ENCODE data around the gene SLCO4A1. TPM values are rescaled to one million over a fixed set of nuclear protein-coding genes. Genes with fewer than 3 reads are reported as not detected.

SLCO4A1 gene
- total RNA-seq, 1 donor from 2014 or later, result 1.4 TPM

DNA sequence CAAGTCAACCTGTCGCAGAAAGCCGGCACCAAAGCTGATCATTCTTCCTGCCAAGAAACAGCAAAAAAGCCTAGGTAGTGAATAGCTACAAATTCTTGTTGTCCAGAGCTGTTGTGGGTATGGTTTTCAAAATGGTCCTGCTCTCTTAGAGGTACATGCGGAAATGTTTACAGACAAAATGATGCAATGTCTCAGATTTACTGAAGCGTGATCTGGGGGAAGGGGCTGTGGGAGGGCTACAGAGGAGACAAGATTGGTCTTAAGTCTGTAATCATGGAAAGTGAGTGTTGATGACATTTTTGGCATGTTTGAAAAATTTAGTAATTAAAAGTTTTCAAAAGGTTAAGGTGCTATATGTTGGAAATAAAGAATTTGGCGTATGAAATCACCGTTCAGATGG lies 72.5 kb downstream of the SLCO4A1 start:
- Mint-ChIP-seq H3K9me3 (ENCODE audit: unreplicated experiment) (no peaks in the 10 kb centered on the region), H3K27ac (ENCODE audit: unreplicated experiment) (no peak overlapping the region), H3K4me1 (ENCODE audit: unreplicated experiment) (no peaks in the 10 kb centered on the region), H3K27me3 (ENCODE audit: unreplicated experiment) (peaks cover 15% of the 10 kb centered on the region), H3K36me3 (ENCODE audit: low read depth, unreplicated experiment) (peaks cover 3% of the 10 kb centered on the region), H3K4me3 (ENCODE audit: unreplicated experiment) (no peak overlapping the region)
- no peak for DNase-seq (ENCODE audit: low spot score)
- TF ChIP-seq, protein P1, sequence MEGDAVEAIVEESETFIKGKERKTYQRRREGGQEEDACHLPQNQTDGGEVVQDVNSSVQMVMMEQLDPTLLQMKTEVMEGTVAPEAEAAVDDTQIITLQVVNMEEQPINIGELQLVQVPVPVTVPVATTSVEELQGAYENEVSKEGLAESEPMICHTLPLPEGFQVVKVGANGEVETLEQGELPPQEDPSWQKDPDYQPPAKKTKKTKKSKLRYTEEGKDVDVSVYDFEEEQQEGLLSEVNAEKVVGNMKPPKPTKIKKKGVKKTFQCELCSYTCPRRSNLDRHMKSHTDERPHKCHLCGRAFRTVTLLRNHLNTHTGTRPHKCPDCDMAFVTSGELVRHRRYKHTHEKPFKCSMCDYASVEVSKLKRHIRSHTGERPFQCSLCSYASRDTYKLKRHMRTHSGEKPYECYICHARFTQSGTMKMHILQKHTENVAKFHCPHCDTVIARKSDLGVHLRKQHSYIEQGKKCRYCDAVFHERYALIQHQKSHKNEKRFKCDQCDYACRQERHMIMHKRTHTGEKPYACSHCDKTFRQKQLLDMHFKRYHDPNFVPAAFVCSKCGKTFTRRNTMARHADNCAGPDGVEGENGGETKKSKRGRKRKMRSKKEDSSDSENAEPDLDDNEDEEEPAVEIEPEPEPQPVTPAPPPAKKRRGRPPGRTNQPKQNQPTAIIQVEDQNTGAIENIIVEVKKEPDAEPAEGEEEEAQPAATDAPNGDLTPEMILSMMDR (IDR thresholded peaks at IDR 0.05; ENCODE audit: unreplicated experiment), result no peak

DNA sequence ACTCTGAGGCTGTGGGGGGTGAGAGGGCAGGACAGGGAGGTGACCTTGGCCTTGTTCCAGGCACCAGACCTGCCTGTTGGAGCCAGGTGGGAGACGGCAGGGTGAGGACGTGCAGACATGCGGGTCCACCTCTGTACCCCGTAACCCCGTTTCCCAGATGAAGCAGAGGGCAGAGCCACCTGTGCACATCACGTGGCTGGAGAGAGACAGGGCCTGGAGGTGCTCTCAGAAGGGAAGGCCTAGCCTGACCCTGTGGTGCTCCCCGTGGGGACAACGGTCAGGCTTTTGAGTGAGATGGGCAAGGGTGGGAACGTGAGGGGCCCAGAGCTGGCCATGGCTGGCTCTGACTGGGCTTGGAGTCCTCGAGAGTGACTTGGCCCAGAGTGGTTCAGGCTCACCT lies 72.9 kb downstream of the SLCO4A1 start:
- no peak for DNase-seq (ENCODE audit: low spot score)
- Mint-ChIP-seq H3K27me3 (ENCODE audit: unreplicated experiment) (peaks cover 12% of the 10 kb centered on the region), H3K9me3 (ENCODE audit: unreplicated experiment) (no peaks in the 10 kb centered on the region), H3K36me3 (ENCODE audit: low read depth, unreplicated experiment) (peaks cover 2% of the 10 kb centered on the region), H3K27ac (ENCODE audit: unreplicated experiment) (no peak overlapping the region), H3K4me3 (ENCODE audit: unreplicated experiment) (no peak overlapping the region), H3K4me1 (ENCODE audit: unreplicated experiment) (no peaks in the 10 kb centered on the region)
- TF ChIP-seq, protein P1 (IDR thresholded peaks at IDR 0.05; ENCODE audit: unreplicated experiment), result no peak

DNA sequence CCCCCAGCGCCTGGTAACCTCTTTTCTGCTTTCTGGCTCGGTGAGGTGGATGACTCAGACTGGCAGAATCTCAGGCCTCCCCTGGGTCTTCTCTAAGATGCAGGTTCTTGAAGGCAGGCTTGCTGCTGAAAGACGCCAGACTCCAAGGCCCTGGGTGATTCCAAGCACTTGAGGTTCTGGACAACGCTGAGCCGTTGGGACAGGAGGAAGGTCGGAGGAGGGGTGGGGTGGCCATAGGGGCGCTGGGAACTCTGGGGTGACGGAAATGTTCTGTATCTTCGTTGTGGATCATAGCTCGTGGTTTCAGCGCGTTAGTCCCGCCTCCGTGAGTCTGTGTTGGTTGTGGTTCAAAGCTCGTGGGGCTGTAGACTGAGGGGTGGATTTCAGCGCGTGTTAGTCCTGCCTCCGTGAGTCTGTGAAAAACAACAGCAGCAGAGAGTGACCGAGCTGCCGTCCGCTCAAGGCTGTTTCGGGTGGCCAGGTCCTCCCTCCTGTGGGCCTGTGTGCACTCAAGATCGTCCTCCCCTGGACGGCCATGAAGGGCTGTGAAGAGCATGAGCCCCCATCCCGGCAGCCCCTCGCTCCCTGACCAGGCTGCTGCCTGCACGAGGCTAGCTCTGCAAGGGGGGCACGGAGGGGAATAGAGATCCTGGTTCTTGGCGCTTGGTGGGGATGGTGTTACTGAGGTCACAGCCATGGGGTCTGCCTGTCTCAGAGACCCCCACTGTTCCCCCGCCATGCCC lies 74.1 kb downstream of the SLCO4A1 start:
- TF ChIP-seq, protein P1 (IDR thresholded peaks at IDR 0.05; ENCODE audit: unreplicated experiment), result no peak
- Mint-ChIP-seq H3K36me3 (ENCODE audit: low read depth, unreplicated experiment) (no peaks in the 10 kb centered on the region), H3K4me1 (ENCODE audit: unreplicated experiment) (no peaks in the 10 kb centered on the region)

DNA sequence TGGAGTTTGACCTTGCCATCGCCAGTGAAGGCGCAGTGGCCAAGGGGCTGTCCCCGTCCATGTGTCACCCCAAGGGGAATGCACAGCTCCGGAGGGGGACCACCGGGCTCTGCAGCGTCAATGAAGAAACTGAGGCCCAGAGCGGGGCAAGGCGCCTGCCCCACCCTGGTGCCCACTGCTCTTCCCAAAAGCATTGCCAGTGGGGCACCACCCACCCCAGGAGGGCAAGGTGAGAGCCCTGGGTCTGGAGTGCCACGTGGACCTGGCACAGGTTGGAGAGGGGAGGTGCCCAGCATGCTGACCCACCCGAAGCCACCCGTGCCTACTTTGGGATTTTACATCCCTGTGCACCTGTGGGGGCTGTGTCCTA lies 74.6 kb downstream of the SLCO4A1 start:
- Mint-ChIP-seq H3K4me3 (ENCODE audit: unreplicated experiment) (no peak overlapping the region), H3K27ac (ENCODE audit: unreplicated experiment) (no peak overlapping the region), H3K27me3 (ENCODE audit: unreplicated experiment) (peaks cover 8% of the 10 kb centered on the region), H3K9me3 (ENCODE audit: unreplicated experiment) (peaks cover 6% of the 10 kb centered on the region), H3K4me1 (ENCODE audit: unreplicated experiment) (no peaks in the 10 kb centered on the region), H3K36me3 (ENCODE audit: low read depth, unreplicated experiment) (no peaks in the 10 kb centered on the region)
- TF ChIP-seq, protein P1 (IDR thresholded peaks at IDR 0.05; ENCODE audit: unreplicated experiment), result no peak
- no peak for DNase-seq (ENCODE audit: low spot score)

More for the DNA sequence above, 74.1 kb downstream of the SLCO4A1 start:
- DNase-seq (ENCODE audit: low spot score), result no peak
- peaks cover 8% of the 10 kb centered on the region for H3K27me3 Mint-ChIP-seq (ENCODE audit: unreplicated experiment)
- H3K9me3 Mint-ChIP-seq (ENCODE audit: unreplicated experiment), result peaks cover 6% of the 10 kb centered on the region
- H3K4me3 Mint-ChIP-seq (ENCODE audit: unreplicated experiment), result no peak overlapping the region
- H3K27ac Mint-ChIP-seq (ENCODE audit: unreplicated experiment), result no peak overlapping the region

DNA sequence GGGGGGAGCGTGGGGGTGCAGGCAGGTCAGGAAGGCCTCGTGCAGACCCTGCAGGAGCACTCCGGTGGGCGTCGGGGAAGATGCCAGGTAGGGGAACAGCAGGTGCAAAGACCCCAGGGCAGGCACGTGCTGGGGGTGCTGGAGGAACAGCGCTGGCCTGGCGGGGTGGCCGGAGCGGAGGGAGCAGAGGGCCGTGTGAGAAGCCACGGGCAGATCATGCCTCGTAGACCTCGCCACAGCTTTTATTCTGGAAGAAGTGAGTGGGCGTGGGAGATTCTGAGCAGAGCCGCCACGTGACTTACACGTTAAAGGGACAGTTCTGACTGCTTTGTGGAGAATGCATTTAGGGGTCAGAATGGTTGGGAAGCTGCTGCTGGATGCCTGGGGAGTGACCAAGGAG lies 75.6 kb downstream of the SLCO4A1 start:
- TF ChIP-seq, protein P1 (IDR thresholded peaks at IDR 0.05; ENCODE audit: unreplicated experiment), result no peak
- Mint-ChIP-seq H3K4me1 (ENCODE audit: unreplicated experiment) (no peaks in the 10 kb centered on the region), H3K27me3 (ENCODE audit: unreplicated experiment) (peaks cover 7% of the 10 kb centered on the region), H3K4me3 (ENCODE audit: unreplicated experiment) (no peak overlapping the region), H3K27ac (ENCODE audit: unreplicated experiment) (no peak overlapping the region), H3K36me3 (ENCODE audit: low read depth, unreplicated experiment) (no peaks in the 10 kb centered on the region), H3K9me3 (ENCODE audit: unreplicated experiment) (peaks cover 6% of the 10 kb centered on the region)
- DNase-seq (ENCODE audit: low spot score), result no peak

All from endothelial cell (in vitro differentiated cells).